ENCODE results near the gene ISM2. TPM values are rescaled to one million over a fixed set of nuclear protein-coding genes. Genes with fewer than 3 reads are reported as not detected.

ISM2 gene
- total and polyA plus RNA-seq, 2 of the 8 experiments (the other 6 are each of a cell fraction or from before 2014, with no cell fraction given), result 0.52 to 0.79 TPM

GRCh38 chr14:77488558-77488957 lies 10.1 kb downstream of the ISM2 start:
- H3K56ac ChIP-seq (replicated peaks; ENCODE audit: insufficient read length, low read depth, low read length), result no peak overlapping the region
- no peak overlapping the region for H2BK5ac ChIP-seq (ENCODE audit: low read depth, low read length)
- H3K4me2 ChIP-seq (ENCODE audit: insufficient read depth in 1 of 2, low read depth in 2 of 2, low read length in 2 of 2), result no peak overlapping the region
- no peak overlapping the region for H2BK120ac ChIP-seq (replicated peaks; ENCODE audit: low read depth, low read length)
- no peaks in the 10 kb centered on the region; a peak in 1 of 8 replicates for H3K36me3 ChIP-seq (ENCODE audit: control insufficient read depth in 2 of 4, insufficient read depth in 4 of 4, low read length in 3 of 4)
- no peak overlapping the region for H2BK12ac ChIP-seq (ENCODE audit: low read depth, low read length)
- no peaks in the 10 kb centered on the region for H3K23me2 ChIP-seq (ENCODE audit: low read depth, low read length)
- no peaks in the 10 kb centered on the region for H3K27me3 ChIP-seq (replicated peaks in 1 of 4; ENCODE audit: control insufficient read depth in 3 of 4, extremely low read depth in 1 of 4, insufficient read depth in 3 of 4, low read length in 3 of 4)
- H3K9ac ChIP-seq (replicated peaks in 1 of 4; ENCODE audit: extremely low read depth in 1 of 4, low read depth in 3 of 4, low read length in 3 of 4), result no peak overlapping the region
- no peak overlapping the region for H3K4ac ChIP-seq (replicated peaks; ENCODE audit: insufficient read length, low read depth, low read length)
- H2BK15ac ChIP-seq (ENCODE audit: low read length), result no peak overlapping the region
- POLR2A ChIA-PET (ENCODE audit: partially characterized antibody), result interaction anchor here (0.9 kb wide), 1 partner anchor 11 kb away, joined by 3 read pairs; no protein-coding TSS in a partner anchor
- CTCF ChIA-PET (ENCODE audit: partially characterized antibody), result interaction anchor here (0.7 to 3.1 kb wide), 3 partner anchors 10 to 695 kb away, joined by 3 to 14 read pairs (median 3); no protein-coding TSS in a partner anchor
- no peaks in the 10 kb centered on the region; a peak in 1 of 7 replicates for H3K4me1 ChIP-seq (replicated peaks in 1 of 4; ENCODE audit: control insufficient read depth in 3 of 4, insufficient read depth in 4 of 4, low read length in 3 of 4)
- H3K4me3 ChIP-seq (ENCODE audit: extremely low read depth in 1 of 4, insufficient read depth in 2 of 4, low read depth in 3 of 4, low read length in 4 of 4), result no peak overlapping the region
- H3K23ac ChIP-seq (ENCODE audit: insufficient read length), result no peak overlapping the region
- no peak overlapping the region for H2AFZ ChIP-seq (ENCODE audit: low read length)
- H3K9me3 ChIP-seq (ENCODE audit: insufficient read depth in 2 of 2, low read depth in 1 of 2, low read length in 1 of 2), result no peaks in the 10 kb centered on the region
- DNase-seq (ENCODE audit: low read depth in 1 of 2, low spot score in 2 of 2) (no peak), FAIRE-seq (no peak)
- H3K27ac ChIP-seq (ENCODE audit: low read depth, low read length), result no peak overlapping the region
- WGBS, 2 experiments (ENCODE audit: extremely low coverage in 1 of 2, insufficient coverage in 1 of 2, insufficient read length in 1 of 2, insufficient replicate concordance in 2 of 2, low coverage in 1 of 2, low lambda C conversion rate in 2 of 2, missing lambda C conversion rate in 1 of 2), result 87% methylated on average over 7 of the region's 7 CpGs; no CpG with 5 or more reads in 1 of the 2 experiments
- H3K79me2 ChIP-seq (ENCODE audit: control insufficient read depth in 1 of 2, insufficient read depth in 2 of 2, low read length in 2 of 2), result no peaks in the 10 kb centered on the region
- no peak overlapping the region for H3K18ac ChIP-seq (ENCODE audit: extremely low read depth, low read length)
- H4K8ac ChIP-seq (ENCODE audit: extremely low read depth, insufficient read depth, low read length), result no peak overlapping the region
- H4K20me1 ChIP-seq (replicated peaks in 1 of 2; ENCODE audit: control insufficient read depth in 1 of 2, insufficient read depth in 2 of 2, low read length in 2 of 2), result no peaks in the 10 kb centered on the region
- TF ChIP-seq EP300 (IDR thresholded peaks at IDR 0.05; ENCODE audit: borderline replicate concordance in 1 of 2, low read depth in 2 of 2, low read length in 2 of 2) (no peak), KDM4A (IDR thresholded peaks at IDR 0.05; ENCODE audit: low read depth, low read length, severe bottlenecking) (no peak), TCF12 (IDR thresholded peaks at IDR 0.05; ENCODE audit: low read depth, low read length) (no peak)
- H2AK5ac ChIP-seq (ENCODE audit: low read depth, low read length), result no peak overlapping the region
- H4K91ac ChIP-seq (replicated peaks; ENCODE audit: insufficient read length, low read length), result no peak overlapping the region
- H4K5ac ChIP-seq (ENCODE audit: insufficient read length, low read depth, low read length), result no peak overlapping the region
- H2BK20ac ChIP-seq (ENCODE audit: low read length), result no peak overlapping the region
- H3K79me1 ChIP-seq (ENCODE audit: low read depth, low read length), result no peaks in the 10 kb centered on the region
- H3K14ac ChIP-seq (ENCODE audit: insufficient read length), result no peak overlapping the region

Measured in H1 (cell line).